Stimulated activated naive CD8-positive, alpha-beta T cell treated with anti-CD3 and anti-CD28 coated beads, Interleukin-15, Interleukin-2, amounts not matched to agents 100 U/mL and 50 U/mL, for 24 hours (primary cell): ENCODE measurements around the gene PROX1.
"Not testable (repeated sequence)": the region's sequence is repeated elsewhere in the genome, so short reads cannot be mapped to it uniquely, and the experiment has no call there.

ENCODE experiments used
- ATAC-seq: fragments of 150-1000 bp; cut with Tn5 transposase; one replicate; pipeline ENCODE4 v1.10.0; 2021
- DNase-seq: peaks from one replicate; pipeline ENCODE4 v3.0.0; 2021

The PROX1 gene

DNA sequence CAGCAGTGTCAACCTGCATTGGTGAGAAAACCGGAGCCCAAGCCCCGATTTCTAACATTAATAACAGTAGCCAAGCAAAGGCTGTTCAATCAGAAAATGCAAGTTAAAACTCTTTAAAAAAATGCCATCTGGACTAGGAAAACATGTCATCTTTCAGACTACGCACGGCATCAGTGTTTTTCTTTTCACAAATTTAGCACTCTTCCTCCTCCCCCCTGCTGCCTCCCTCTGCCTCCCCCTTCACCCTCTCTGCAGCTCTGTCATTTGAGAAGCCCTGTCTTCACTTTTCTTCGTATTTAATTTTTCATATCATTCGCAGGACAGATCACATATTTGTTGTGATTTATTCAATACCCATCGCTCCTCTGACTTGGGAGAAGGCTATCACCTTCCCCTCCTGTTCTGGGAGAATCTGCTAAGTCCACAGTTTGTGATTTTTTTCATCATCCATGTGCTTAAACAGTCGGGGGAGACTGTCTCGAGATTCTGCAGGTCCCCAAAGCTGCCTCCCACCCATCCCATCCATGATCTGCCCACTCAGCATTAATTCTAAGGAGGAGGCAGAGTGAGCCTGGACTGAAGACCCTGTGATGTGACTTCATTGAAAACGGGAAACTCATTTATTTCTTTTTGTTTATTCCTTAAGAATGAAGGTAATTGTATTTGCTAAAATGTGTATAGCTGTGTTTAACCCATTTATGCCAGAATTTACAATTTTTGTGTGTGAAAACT is 84.8 kb downstream of the PROX1 start:
- no peak for ATAC-seq
- DNase-seq, result no peak

DNA sequence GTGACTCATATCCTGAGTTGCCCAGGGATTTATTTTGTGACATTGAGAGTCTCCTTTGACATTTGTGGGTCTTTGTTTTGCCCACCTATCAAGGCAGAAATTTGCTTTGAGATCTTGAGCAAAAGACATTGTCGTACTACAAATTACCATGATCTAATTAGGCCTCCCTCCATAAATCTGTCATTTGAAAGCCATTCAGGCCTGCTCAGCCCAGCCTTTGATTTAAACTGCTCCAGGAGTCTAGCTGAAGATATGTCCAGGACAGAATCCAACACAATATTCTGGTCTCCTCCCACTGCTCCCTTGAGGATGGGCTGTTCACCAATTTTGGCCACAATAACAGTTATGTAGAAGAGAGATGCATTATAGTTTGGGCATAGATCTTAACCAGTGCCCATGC is 86.7 kb downstream of the PROX1 start:
- DNase-seq, result no peak
- ATAC-seq, result no peak

- DNase-seq, result no peak
- no peak for ATAC-seq
Measured at GRCh38 chr1:214075305-214075998, 87.7 kb downstream of the PROX1 start.

DNA sequence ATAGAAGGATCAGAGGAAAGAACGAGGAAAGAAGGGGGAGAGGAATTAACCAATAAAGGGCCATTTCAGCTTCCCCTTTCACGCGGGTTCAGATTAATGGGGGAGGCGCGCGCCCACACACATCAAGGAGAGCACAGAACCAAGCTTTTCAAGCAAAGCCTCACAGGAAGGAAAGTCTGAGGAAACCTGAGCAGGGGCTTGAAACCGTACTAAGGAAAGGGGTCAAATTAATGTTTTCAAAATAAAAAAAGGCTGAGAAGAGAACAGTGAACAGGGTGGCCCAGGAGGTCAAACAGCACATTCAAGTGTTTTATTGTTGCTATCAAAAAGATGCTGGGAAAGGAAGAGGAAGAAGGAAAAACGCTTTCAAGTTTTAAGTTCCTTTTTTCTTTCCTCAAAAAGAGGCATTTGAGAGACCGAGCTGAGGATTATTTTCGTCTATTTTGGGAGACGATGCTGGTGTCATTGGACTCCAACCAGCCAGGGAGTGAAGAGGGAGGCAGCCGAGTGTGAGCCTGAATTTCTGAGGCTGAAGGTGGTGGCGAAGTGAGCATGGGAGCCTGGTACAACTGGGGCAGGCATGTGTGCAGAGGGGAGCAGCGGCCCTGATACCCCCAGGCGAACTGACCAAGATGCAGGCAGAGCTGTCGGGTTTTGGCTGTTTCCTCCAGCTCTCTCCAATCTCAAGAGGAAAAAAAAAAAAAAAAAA is 88.4 kb downstream of the PROX1 start:
- ATAC-seq, result no peak
- DNase-seq, result no peak

DNA sequence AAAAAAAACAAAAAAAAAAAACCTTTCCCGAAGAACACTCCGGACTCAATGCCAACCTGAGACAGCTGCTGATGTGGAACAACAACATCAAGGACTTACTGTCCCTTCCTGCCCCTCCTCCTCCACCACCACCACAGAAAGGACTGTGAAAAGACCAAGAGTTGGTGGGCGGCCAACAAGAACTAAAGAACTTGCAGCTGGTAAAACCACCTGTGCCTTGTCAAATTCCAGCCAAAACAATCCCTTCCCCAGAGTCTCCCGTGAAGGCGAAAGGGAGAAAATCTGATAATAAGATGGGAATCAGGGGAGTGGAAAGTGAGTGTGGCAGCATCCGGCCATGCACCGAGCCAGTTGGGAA is 88.9 kb downstream of the PROX1 start:
- ATAC-seq, result no peak
- DNase-seq, result no peak

GRCh38 chr1:214078950-214079349 is 91.2 kb downstream of the PROX1 start:
- no peak for ATAC-seq
- DNase-seq, result no peak

GRCh38 chr1:214085325-214085724 is 97.6 kb downstream of the PROX1 start:
- ATAC-seq, result no peak
- no peak for DNase-seq

DNA sequence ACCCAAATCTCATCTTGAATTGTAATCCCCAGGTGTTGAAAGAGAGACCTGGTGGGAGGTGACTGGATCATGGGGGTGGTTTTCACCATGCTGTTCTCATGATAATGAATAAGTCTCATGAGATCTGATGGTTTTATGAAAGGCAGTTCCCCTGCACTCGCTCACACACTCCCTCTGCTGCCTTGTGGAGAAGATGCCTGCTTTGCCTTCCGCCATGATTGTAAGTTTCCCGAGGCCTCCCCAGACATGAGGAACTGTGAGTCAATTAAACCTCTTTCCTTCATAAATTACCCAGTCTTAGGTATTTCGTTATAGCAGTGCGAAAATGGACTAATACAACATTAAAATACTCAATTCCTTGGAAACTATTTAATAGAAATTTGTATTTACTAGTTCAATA is 99.2 kb downstream of the PROX1 start:
- DNase-seq, result no peak
- ATAC-seq, result no peak

- ATAC-seq, DNase-seq: not testable (repeated sequence)
Measured at GRCh38 chr1:214089003-214089402, 101.2 kb downstream of the PROX1 start.
